GM18951 (cell line): ENCODE data around the gene ZNF841.
A peak's percentile ranks its signal among the peaks of the same experiment; 100 is the strongest.

Experiments
- POLR2A ChIP-seq: IDR thresholded peaks from 4 replicates; pipeline ENCODE4 v1.6.1; 2011; ENCODE audit warnings: mild to moderate bottlenecking; ENCODE audit not compliant: insufficient read length, insufficient read depth; ENCODE audit errors: extremely low read depth
- in situ Hi-C: fragments of 300-500 bp; cut with MboI; formaldehyde crosslinking; loops from one replicate; pipeline ENCODE4 v1.12.0; 2022; ENCODE audit warnings: low sequenced_read_pairs, mixed read lengths, inconsistent platforms; ENCODE audit not compliant: unreplicated experiment

Gene ZNF841

DNA sequence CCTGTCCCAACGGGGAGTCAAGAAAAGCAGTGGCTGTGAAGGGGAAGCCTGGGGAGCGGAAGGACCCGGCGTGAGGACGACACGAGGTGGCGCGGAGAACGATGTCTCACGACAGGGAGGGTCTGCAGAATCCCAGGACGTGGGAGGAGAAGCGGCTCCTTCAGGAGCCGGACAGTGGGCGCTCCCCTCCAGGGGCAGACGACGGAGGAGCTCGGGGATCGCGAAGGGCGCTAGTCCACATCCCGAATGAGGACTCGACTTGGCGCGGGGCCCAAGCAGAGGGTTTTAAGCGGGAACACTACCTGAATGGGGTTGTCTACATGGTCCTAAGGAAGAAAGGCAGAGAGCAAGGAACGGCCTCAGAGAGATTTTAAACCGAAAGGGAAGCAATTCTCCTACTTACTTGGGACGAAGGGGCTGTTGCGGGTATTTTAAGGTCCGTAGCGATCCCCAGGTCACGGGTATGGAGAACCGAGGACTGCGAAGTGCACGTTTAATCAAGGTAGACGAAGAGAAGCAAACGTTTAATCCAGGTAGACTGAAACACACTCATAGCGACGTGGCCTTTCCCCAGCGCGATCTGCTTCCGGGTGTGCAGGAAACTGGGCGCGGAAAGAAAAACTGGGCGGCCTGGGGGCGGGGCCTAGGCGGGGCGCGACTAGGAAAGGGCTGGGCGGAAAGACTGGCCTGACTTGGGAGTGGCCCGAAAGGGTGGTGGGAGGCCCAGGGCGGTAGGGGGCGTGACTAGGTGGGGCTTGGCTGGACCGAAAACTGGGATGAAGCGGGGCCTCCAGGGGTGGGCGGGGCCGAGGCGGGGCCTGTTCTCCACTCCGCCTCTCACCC is at the start of gene ZNF841:
ZNF841 (minus strand) TSS at position 594 of the 843 bp plus-strand sequence. CDS start 10,964 bp downstream, outside the sequence.
- TF ChIP-seq POLR2A = peak; percentile 79
- in situ Hi-C loops = no loop called here

- in situ Hi-C loops = no loop called here
Measured at GRCh38 chr19:52142001-52142595, 46.5 kb upstream of the ZNF841 start.

DNA sequence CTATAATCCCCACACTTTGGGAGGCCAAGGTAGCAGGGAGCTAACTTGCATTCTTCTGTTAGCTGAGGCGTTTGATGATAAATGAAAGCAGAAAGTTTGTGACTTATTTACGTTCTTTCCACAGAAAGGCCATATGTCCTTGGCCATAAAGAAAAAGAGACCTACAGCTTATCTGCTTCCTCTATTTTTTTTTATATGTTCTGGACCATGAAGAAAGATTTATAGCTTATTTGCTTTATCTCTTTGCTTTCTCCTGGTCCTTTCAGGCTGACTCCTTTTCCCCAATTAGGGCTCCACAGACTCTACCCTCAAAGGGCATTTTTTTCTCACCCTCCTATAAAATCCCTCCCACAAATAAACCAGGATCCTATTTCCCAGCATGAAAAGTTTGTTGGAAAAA is 45.6 kb upstream of the ZNF841 start:
- TF ChIP-seq POLR2A = no peak
- in situ Hi-C loops = no loop called here

More at GRCh38 chr19:52142001-52142595, 46.5 kb upstream of the ZNF841 start:
- TF ChIP-seq POLR2A = no peak

GRCh38 chr19:52140032-52140710 is 44.6 kb upstream of the ZNF841 start:
- no peak for TF ChIP-seq POLR2A
- in situ Hi-C loops = no loop called here

- in situ Hi-C loops = no loop called here
- TF ChIP-seq POLR2A = peak; percentile 65
Measured at GRCh38 chr19:52139252-52140031, 43.9 kb upstream of the ZNF841 start, which contains the start of gene ZNF616. ZNF616 (minus strand) TSS chr19:52139938; CDS start chr19:52130512, 9,426 bp downstream.

GRCh38 chr19:52138983-52139251 is 43.4 kb upstream of the ZNF841 start:
- in situ Hi-C loops = no loop called here

DNA sequence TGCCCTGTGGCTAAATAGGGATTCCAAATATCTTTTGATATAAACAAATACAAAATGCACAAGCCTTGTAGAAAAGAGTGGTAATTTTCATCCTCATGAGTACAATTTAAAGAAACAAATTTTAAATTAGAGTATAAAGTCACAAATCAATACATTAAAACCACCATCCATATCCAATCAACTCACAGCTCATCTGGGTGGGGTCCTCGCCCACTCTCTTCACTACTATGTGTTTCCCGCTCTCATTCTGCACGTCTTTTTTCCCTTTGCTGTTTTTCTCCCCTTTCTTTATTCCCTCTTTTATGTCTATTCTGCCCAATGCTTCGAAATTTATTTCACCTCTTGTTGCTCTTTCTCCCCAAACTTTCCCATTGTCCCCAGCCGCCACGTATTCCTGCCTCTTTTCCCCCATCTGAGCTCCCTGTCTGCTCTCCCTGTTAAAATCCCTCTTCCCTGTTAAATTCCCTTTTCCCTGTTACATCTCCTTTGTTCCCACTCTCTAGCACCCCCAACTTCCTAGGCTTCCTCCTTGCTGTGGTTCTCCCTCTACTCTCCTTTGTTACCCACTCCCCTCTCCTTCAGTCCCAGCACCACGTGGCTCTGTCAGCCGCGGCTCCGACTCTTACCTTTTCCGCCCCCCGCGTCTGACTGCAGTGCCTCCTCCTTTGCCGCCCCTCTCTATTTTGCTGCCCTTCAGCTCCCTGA is 42.9 kb upstream of the ZNF841 start:
- TF ChIP-seq POLR2A = no peak
- in situ Hi-C loops = no loop called here

More at GRCh38 chr19:52138983-52139251, 43.4 kb upstream of the ZNF841 start:
- no peak for TF ChIP-seq POLR2A

DNA sequence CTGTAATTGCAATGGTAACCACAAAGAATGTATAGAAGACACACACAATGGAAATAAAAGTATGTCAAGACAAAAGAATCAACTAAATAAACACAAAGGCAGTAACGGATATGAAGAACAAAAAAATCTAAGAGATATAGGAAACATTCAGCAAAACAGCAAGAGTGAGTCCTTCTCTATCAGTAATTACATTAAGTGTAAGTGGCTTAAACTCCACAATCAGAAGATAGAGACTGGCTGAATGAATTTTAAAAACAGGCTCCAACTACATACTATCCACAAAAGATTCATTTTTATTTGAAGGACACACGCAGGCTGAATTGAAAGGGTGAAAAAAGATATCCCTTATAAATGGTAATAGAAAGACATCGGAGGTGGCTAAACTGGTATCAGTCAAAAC is 24.7 kb upstream of the ZNF841 start:
- no peak for TF ChIP-seq POLR2A
- in situ Hi-C loops = no loop called here

DNA sequence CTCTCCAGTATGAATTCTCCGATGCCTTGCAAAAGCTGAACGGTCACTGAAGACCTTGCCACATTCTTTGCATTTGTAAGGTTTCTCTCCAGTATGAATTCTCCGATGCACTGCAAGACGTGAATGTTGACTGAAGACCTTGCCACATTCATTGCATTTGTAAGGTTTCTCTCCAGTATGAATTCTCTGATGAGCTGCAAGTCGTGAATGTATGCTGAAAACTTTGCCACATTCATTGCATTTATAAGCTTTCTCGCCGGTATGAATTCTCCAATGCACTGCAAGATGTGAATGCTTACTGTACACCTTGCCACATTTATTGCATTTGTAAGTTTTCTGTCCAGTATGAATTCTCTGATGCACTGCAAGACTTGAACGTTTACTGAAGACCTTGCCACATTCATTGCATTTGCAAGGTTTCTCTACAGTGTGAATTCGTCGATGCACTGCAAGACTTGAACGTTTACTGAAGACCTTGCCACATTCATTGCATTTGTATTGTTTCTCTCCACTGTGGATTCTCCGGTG is 20.0 kb upstream of the ZNF841 start:
- in situ Hi-C loops = no loop called here
- TF ChIP-seq POLR2A = no peak

GRCh38 chr19:52114691-52115090 is 19.1 kb upstream of the ZNF841 start:
- in situ Hi-C loops = no loop called here
- no peak for TF ChIP-seq POLR2A

GRCh38 chr19:52112624-52113023 is 17.1 kb upstream of the ZNF841 start:
- TF ChIP-seq POLR2A = no peak
- in situ Hi-C loops = no loop called here

DNA sequence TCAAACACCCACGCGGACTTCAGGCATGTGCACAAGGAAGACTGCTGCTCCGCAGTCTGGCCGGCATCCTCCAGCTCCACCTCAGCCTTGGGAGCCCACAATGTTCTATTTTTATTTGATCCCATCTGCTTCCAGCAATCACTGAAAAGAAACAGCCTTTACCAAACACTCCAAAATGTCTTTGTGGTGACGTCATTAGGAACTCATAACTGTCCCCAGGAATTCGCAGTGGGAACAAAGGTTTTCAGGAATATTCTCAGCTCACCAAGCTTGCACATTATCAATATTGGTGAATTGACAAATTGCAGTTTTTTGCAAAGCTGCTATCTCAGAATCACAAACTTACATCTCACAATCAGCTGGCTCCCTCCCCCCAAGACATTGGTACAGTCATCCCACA is 15.2 kb upstream of the ZNF841 start:
- TF ChIP-seq POLR2A = no peak
- in situ Hi-C loops = no loop called here

DNA sequence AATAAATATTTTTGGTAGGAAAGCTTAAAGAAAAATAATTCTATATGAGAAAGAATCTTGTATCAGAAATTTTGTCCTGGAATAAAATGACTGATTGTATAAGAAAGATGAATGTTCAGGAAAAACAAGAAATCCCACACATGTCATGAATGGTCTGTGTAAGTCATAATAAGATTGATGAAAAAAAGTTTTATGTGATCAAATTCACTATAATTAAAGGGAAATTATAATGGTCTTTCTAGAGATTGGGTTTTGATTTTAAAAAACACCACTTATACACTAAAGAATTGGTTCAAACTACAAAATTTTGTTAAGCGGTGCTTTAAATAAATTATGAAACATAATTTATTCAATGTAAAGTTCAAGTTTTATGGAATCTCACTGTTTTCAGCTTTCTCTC is 7.2 kb upstream of the ZNF841 start:
- in situ Hi-C loops = no loop called here
- TF ChIP-seq POLR2A = no peak
